Upper lobe of left lung (tissue), 4 donors: ENCODE data around the gene AAR2.

Experiments used
- EP300 ChIP-seq, 4 donors: sonication (generic); formaldehyde crosslinking; IDR thresholded peaks; one replicate each; pipeline ENCODE4 v1.5.1; 2017; ENCODE audit warnings: antibody characterized with exemption in 4 of 4, control low read depth in 2 of 4
- POLR2A ChIP-seq, 4 donors: fragments of 450-650 bp; IDR thresholded peaks; one replicate each; pipeline ENCODE4 v1.5.1; 2016 to 2017; ENCODE audit warnings: antibody characterized with exemption in 4 of 4, mild to moderate bottlenecking in 2 of 4
- POLR2AphosphoS5 ChIP-seq, 2 donors: sonication (generic); formaldehyde crosslinking; IDR thresholded peaks; one replicate each; pipeline ENCODE4 v1.5.1; 2017; ENCODE audit warnings: antibody characterized with exemption in 2 of 2
- TF ChIP-seq, protein P1 (sequence below), 6 experiments: fragments of 450-650 bp in 4 of 6; fragments of 200-600 bp in 2 of 6; sonication (generic) in 2 of 6; IDR thresholded peaks; one replicate each; pipeline ENCODE4 v1.5.1; 2016 to 2019; ENCODE audit warnings: antibody characterized with exemption in 6 of 6

DNA sequence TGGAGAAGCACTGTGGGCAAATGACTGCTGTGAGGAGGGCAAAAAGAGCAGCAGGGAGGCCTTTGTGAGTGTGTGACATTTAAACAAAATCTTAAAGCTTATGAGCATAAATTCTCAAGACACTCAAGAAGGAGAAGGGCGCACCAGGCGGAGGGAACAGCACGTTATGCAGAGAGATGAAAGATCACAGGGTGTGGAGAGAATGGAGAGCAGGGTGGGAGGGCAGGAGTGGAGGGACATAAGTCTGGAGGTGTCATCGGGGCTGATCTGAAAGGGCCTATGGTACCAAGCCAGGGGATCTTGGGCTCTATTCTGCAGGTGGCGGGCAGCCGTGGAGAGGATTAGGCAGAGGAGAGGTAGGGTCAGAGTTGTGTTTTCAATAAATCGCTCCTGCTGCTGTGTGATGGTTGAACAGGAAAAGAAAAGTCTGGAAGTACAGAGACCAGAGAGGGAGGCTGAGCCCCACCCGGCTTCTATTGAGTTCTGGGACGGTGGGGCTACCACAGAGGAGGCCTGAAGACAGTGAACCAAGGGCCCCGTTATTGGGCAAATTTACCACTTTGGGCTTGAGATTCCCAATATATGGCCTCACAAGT lies 45.6 kb downstream of the AAR2 start:
- no peak for TF ChIP-seq POLR2A (IDR thresholded peaks at IDR 0.05)
- TF ChIP-seq EP300 (IDR thresholded peaks at IDR 0.05): no peak
- TF ChIP-seq, protein P1, sequence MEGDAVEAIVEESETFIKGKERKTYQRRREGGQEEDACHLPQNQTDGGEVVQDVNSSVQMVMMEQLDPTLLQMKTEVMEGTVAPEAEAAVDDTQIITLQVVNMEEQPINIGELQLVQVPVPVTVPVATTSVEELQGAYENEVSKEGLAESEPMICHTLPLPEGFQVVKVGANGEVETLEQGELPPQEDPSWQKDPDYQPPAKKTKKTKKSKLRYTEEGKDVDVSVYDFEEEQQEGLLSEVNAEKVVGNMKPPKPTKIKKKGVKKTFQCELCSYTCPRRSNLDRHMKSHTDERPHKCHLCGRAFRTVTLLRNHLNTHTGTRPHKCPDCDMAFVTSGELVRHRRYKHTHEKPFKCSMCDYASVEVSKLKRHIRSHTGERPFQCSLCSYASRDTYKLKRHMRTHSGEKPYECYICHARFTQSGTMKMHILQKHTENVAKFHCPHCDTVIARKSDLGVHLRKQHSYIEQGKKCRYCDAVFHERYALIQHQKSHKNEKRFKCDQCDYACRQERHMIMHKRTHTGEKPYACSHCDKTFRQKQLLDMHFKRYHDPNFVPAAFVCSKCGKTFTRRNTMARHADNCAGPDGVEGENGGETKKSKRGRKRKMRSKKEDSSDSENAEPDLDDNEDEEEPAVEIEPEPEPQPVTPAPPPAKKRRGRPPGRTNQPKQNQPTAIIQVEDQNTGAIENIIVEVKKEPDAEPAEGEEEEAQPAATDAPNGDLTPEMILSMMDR (IDR thresholded peaks at IDR 0.05): no peak
- TF ChIP-seq POLR2AphosphoS5 (IDR thresholded peaks at IDR 0.05): no peak
